Measurements from ENCODE around the gene ZBTB16. TPM values are rescaled to one million over a fixed set of nuclear protein-coding genes. Genes with fewer than 3 reads are reported as not detected.

The ZBTB16 gene
- total RNA-seq, 1 donor from 2014 or later, result 21.9 TPM

DNA sequence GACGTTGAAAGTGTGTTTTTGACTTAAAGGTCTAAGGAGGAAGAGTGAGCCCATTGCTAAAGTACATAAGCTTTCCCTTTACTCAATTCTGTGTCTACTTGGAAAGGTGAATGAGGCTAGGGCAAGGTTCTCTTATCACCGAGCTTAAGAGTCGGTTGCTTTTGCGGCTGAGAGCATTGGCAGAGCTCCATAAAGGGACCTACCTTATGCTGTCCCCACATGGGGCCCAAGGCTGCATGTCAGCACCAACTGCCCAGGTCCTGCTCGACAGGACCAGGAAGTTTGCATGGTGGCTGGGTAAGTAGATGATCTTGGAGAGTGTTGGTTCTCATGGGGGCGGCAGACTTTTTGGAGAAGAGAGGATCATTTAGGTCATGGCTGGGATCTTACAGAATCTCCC, 91.2 kb downstream of the ZBTB16 start:
- H3K4me1 Mint-ChIP-seq (ENCODE audit: low read depth), result peaks cover 53% of the 10 kb centered on the region
- H3K36me3 Mint-ChIP-seq (ENCODE audit: low read depth), result peaks cover 7% of the 10 kb centered on the region
- no peaks in the 10 kb centered on the region for H3K9me3 Mint-ChIP-seq (ENCODE audit: low read depth)
- no peaks in the 10 kb centered on the region for H3K27me3 Mint-ChIP-seq (ENCODE audit: low read depth)
- peak overlapping the region; percentile 80 for H3K27ac Mint-ChIP-seq (ENCODE audit: unreplicated experiment)
- no peak for DNase-seq (ENCODE audit: low spot score)
- TF ChIP-seq, protein P1, sequence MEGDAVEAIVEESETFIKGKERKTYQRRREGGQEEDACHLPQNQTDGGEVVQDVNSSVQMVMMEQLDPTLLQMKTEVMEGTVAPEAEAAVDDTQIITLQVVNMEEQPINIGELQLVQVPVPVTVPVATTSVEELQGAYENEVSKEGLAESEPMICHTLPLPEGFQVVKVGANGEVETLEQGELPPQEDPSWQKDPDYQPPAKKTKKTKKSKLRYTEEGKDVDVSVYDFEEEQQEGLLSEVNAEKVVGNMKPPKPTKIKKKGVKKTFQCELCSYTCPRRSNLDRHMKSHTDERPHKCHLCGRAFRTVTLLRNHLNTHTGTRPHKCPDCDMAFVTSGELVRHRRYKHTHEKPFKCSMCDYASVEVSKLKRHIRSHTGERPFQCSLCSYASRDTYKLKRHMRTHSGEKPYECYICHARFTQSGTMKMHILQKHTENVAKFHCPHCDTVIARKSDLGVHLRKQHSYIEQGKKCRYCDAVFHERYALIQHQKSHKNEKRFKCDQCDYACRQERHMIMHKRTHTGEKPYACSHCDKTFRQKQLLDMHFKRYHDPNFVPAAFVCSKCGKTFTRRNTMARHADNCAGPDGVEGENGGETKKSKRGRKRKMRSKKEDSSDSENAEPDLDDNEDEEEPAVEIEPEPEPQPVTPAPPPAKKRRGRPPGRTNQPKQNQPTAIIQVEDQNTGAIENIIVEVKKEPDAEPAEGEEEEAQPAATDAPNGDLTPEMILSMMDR (IDR thresholded peaks at IDR 0.05), result no peak
- H3K4me3 Mint-ChIP-seq (ENCODE audit: unreplicated experiment), result no peak overlapping the region

DNA sequence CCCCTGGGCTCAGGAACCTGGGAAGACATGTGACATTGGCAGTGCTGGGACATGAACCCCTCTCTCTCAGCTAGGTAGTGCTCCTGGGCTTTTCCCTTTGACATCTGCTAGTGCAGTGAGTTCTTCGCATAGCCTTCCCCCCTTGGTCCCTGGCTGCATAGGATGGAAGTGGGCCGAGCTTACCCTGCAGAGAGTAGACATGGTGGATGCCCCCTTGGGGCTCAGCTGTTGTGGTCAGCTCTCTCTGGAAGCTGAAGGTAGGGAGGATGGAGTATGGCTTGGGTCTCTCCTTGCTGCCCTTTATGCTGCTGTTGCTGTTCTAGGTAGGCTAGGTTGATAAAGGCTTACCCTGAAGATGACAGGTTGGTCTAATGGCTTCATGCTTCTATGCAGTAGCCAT, 92.1 kb downstream of the ZBTB16 start:
- H3K9me3 Mint-ChIP-seq (ENCODE audit: low read depth), result no peaks in the 10 kb centered on the region
- H3K36me3 Mint-ChIP-seq (ENCODE audit: low read depth), result peaks cover 7% of the 10 kb centered on the region
- no peak overlapping the region for H3K27ac Mint-ChIP-seq (ENCODE audit: unreplicated experiment)
- H3K4me1 Mint-ChIP-seq (ENCODE audit: low read depth), result peaks cover 52% of the 10 kb centered on the region
- TF ChIP-seq, protein P1 (IDR thresholded peaks at IDR 0.05), result no peak
- no peak for DNase-seq (ENCODE audit: low spot score)
- no peaks in the 10 kb centered on the region for H3K27me3 Mint-ChIP-seq (ENCODE audit: low read depth)
- no peak overlapping the region for H3K4me3 Mint-ChIP-seq (ENCODE audit: unreplicated experiment)

DNA sequence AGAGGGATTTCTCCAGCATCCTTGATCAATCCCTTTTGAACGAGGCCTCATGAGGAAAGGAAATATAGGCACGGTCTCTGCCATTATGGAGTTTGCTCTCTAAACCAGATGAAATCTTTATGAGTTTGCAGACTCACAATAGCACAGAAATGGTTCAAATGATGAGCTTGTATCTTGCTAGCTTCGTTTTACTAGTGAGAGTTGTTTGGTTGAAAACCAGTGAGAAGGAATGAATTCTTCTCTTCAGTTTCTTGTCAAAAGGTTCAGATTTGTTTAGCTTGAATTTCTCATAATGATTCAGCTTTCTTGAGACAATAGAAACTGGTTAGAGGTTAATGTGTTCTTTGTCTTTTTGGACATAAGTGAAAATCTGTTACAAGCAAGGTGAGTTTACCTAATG, 92.7 kb downstream of the ZBTB16 start:
- Mint-ChIP-seq H3K36me3 (ENCODE audit: low read depth) (peaks cover 7% of the 10 kb centered on the region), H3K27me3 (ENCODE audit: low read depth) (no peaks in the 10 kb centered on the region), H3K4me1 (ENCODE audit: low read depth) (peaks cover 47% of the 10 kb centered on the region), H3K9me3 (ENCODE audit: low read depth) (no peaks in the 10 kb centered on the region), H3K27ac (ENCODE audit: unreplicated experiment) (no peak overlapping the region), H3K4me3 (ENCODE audit: unreplicated experiment) (no peak overlapping the region)
- DNase-seq (ENCODE audit: low spot score), result no peak
- TF ChIP-seq, protein P1 (IDR thresholded peaks at IDR 0.05), result no peak

DNA sequence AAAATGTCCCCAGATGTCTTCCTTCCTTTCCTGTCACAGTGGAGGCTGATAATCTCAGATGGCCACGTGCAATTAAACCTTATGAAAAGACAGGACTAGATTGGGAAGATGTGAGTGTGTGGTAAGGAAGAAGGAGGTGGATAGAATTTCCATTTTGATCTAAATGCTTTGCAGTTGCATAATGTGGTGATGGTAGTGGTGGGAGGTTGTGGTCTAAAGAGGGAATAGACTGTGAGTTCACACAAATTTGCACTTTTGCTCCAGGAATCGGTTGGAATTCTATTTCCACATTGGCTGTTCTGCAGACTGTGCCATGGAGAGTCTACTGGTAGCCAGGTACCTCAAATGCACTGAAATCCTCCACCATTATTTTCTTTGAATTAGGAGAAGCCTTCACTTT, 93.3 kb downstream of the ZBTB16 start:
- no peaks in the 10 kb centered on the region for H3K27me3 Mint-ChIP-seq (ENCODE audit: low read depth)
- no peak for DNase-seq (ENCODE audit: low spot score)
- TF ChIP-seq, protein P1 (IDR thresholded peaks at IDR 0.05), result no peak
- H3K4me3 Mint-ChIP-seq (ENCODE audit: unreplicated experiment), result no peak overlapping the region
- H3K27ac Mint-ChIP-seq (ENCODE audit: unreplicated experiment), result no peak overlapping the region
- no peaks in the 10 kb centered on the region for H3K9me3 Mint-ChIP-seq (ENCODE audit: low read depth)
- peaks cover 45% of the 10 kb centered on the region for H3K4me1 Mint-ChIP-seq (ENCODE audit: low read depth)
- peaks cover 12% of the 10 kb centered on the region for H3K36me3 Mint-ChIP-seq (ENCODE audit: low read depth)

DNA sequence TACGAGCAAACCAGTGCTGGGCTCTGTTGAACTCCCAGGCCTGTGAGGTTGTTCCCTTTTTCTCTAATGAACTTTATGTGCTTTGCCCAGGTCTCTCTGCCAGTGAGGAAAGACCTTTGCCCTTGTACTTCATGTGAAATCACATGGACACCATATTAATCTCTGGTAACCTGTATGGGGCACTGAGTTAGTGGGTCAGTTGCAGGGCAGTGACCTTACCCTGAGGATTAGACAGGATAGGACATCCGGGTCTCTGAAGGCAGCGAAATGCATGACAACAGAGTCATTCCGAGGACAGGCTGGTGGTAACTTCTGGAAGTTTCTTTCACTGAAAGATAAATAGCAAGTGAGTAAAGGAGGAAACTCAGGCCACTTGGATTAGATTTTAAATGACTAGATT, 93.7 kb downstream of the ZBTB16 start:
- Mint-ChIP-seq H3K27me3 (ENCODE audit: low read depth) (no peaks in the 10 kb centered on the region), H3K27ac (ENCODE audit: unreplicated experiment) (no peak overlapping the region), H3K4me3 (ENCODE audit: unreplicated experiment) (no peak overlapping the region), H3K9me3 (ENCODE audit: low read depth) (no peaks in the 10 kb centered on the region), H3K4me1 (ENCODE audit: low read depth) (peaks cover 46% of the 10 kb centered on the region), H3K36me3 (ENCODE audit: low read depth) (peaks cover 13% of the 10 kb centered on the region)
- DNase-seq (ENCODE audit: low spot score), result no peak
- TF ChIP-seq, protein P1 (IDR thresholded peaks at IDR 0.05), result no peak
